ENCODE results near the gene MMP26. TPM values are rescaled to one million over a fixed set of nuclear protein-coding genes. Genes with fewer than 3 reads are reported as not detected.

Gene MMP26
- 0.07 TPM in 1 of 2 replicates, not detected in the other for polyA plus RNA-seq (2011; rRNA removed)
- not detected in 2 replicates for polyA minus RNA-seq (2011; rRNA and poly(A)+ RNA removed)

- Histone ChIP-seq H3K9me3 (ENCODE audit: control insufficient read depth, insufficient read depth, low read length) (no peaks in the 10 kb centered on the region), H3K27ac (ENCODE audit: low read depth, low read length) (no peak within 1 kb of the TSS), H3K27me3 (ENCODE audit: control insufficient read depth, insufficient read depth, low read length) (no peaks in the 10 kb centered on the region), H3K4me3 (ENCODE audit: low read depth, low read length) (no peak within 1 kb of the TSS)
- no peak for DNase-seq (ENCODE audit: low read depth, low spot score)
- ChIA-PET POLR2A (no interaction called here), CTCF (no interaction called here)
- TF ChIP-seq CTCF (IDR thresholded peaks at IDR 0.05; ENCODE audit: low read depth, low read length): no peak
Measured at GRCh38 chr11:4704054-4704789, at the start of gene MMP26. Gene MMP26, plus strand, starts transcription at chr11:4704784.

GRCh38 chr11:4658629-4659445, 45.7 kb upstream of the MMP26 start:
- no peak for TF ChIP-seq CTCF (IDR thresholded peaks at IDR 0.05; ENCODE audit: low read depth, low read length)
- Histone ChIP-seq H3K4me3 (ENCODE audit: low read depth, low read length) (no peak overlapping the region), H3K27me3 (ENCODE audit: control insufficient read depth, insufficient read depth, low read length) (no peaks in the 10 kb centered on the region), H3K9me3 (ENCODE audit: control insufficient read depth, insufficient read depth, low read length) (no peaks in the 10 kb centered on the region), H3K27ac (ENCODE audit: low read depth, low read length) (no peak overlapping the region)
- no peak for DNase-seq (ENCODE audit: low read depth, low spot score)
- POLR2A ChIA-PET: no interaction called here
- CTCF ChIA-PET: interaction anchor here (0.5 to 4.2 kb wide), 2 partner anchors 22 to 28 kb away, joined by 4 to 22 read pairs; partner anchors contain the start of gene OR51D1

GRCh38 chr11:4662876-4663275, 41.7 kb upstream of the MMP26 start:
- no peak for DNase-seq (ENCODE audit: low read depth, low spot score)
- Histone ChIP-seq H3K9me3 (ENCODE audit: control insufficient read depth, insufficient read depth, low read length) (no peaks in the 10 kb centered on the region), H3K27ac (ENCODE audit: low read depth, low read length) (no peak overlapping the region), H3K4me3 (ENCODE audit: low read depth, low read length) (no peak overlapping the region), H3K27me3 (ENCODE audit: control insufficient read depth, insufficient read depth, low read length) (no peaks in the 10 kb centered on the region)
- TF ChIP-seq CTCF (IDR thresholded peaks at IDR 0.05; ENCODE audit: low read depth, low read length): no peak
- CTCF ChIA-PET: interaction anchor here (2.0 kb wide), 1 partner anchor 26 kb away, joined by 9 read pairs; the partner anchor contains the start of gene OR51D1
- POLR2A ChIA-PET: no interaction called here

- H3K27ac ChIP-seq (ENCODE audit: low read depth, low read length): no peak overlapping the region
- H3K4me3 ChIP-seq (ENCODE audit: low read depth, low read length): no peak overlapping the region
- no peak for DNase-seq (ENCODE audit: low read depth, low spot score)
- TF ChIP-seq CTCF (IDR thresholded peaks at IDR 0.05; ENCODE audit: low read depth, low read length): no peak
- no peaks in the 10 kb centered on the region for H3K9me3 ChIP-seq (ENCODE audit: control insufficient read depth, insufficient read depth, low read length)
- CTCF ChIA-PET: interaction anchor here (0.5 kb wide), 1 partner anchor 235 kb away, joined by 3 read pairs; no protein-coding TSS in a partner anchor
- H3K27me3 ChIP-seq (ENCODE audit: control insufficient read depth, insufficient read depth, low read length): no peaks in the 10 kb centered on the region
- POLR2A ChIA-PET: no interaction called here
Measured at GRCh38 chr11:4664183-4664582, 40.4 kb upstream of the MMP26 start.

- Histone ChIP-seq H3K27me3 (ENCODE audit: control insufficient read depth, insufficient read depth, low read length) (no peaks in the 10 kb centered on the region), H3K9me3 (ENCODE audit: control insufficient read depth, insufficient read depth, low read length) (no peaks in the 10 kb centered on the region), H3K4me3 (ENCODE audit: low read depth, low read length) (no peak overlapping the region), H3K27ac (ENCODE audit: low read depth, low read length) (no peak overlapping the region)
- POLR2A ChIA-PET: no interaction called here
- no peak for DNase-seq (ENCODE audit: low read depth, low spot score)
- CTCF ChIA-PET: interaction anchor here (1.2 kb wide), 1 partner anchor 28 kb away, joined by 3 read pairs; no protein-coding TSS in a partner anchor
- no peak for TF ChIP-seq CTCF (IDR thresholded peaks at IDR 0.05; ENCODE audit: low read depth, low read length)
Measured at GRCh38 chr11:4664786-4665185, 39.8 kb upstream of the MMP26 start.

All from AG04450 (cell line).